Fibroblast of lung (primary cell): ENCODE results near the gene DIS3L2.

Experiments used
- EZH2 ChIP-seq: IDR thresholded peaks from 2 replicates; pipeline ENCODE4 v1.5.1; 2012; ENCODE audit warnings: low read length, control low read depth, mild to moderate bottlenecking; ENCODE audit errors: missing control alignments
- TF ChIP-seq, protein P1 (sequence below), 2 donors: IDR thresholded peaks in 1 of 2; conservative IDR thresholded peaks in 1 of 2; 1 replicate in 1 of 2; 2 replicates in 1 of 2; pipeline ENCODE4 v1.5.1; 2011 to 2012; ENCODE audit warnings: low read length in 2 of 2, control low read depth in 1 of 2, inconsistent platforms in 1 of 2, low read depth in 1 of 2, mild to moderate bottlenecking in 1 of 2

DNA sequence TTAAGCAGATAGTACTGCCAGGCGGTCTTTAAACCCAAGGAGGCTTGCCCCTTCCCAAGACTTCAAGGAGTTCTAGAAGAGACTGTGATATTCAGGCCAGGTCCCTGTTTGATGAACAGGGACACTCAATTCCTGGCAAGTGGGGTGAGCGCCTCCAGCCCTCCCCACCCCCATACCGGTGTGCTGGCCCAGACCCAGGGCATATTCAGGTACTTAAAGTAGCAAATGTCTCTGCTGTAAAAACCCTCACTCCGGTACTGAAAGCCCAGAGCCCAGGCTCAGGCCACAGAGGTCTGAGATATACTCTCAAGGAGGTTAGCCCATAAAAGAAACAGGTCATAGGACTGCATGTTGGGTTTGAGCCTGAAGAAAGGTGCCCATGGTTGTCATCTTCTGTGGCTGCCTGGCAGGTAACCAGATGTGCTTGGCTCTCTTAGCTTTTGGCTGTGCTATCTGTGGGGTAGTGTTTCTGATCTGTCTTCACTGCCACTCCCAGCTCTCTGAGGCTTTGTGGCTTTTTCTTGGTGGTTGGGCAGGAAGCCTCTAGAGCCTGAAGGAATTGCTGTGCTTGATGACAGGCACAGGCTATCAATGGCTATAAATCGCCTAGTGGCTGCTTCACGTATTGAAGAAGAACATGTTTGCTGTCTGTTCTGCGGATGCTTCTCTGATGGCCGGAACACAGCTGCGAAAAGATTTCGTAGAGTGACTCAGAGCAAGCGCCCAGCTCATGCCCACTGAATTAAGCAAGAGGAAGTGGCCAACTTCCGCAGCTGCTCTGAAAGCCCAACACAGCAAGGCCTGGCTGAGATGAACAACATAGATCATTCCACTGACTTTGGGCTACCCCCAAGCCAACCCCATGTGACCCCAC lies 353.8 kb downstream of the DIS3L2 start:
- TF ChIP-seq, protein P1, sequence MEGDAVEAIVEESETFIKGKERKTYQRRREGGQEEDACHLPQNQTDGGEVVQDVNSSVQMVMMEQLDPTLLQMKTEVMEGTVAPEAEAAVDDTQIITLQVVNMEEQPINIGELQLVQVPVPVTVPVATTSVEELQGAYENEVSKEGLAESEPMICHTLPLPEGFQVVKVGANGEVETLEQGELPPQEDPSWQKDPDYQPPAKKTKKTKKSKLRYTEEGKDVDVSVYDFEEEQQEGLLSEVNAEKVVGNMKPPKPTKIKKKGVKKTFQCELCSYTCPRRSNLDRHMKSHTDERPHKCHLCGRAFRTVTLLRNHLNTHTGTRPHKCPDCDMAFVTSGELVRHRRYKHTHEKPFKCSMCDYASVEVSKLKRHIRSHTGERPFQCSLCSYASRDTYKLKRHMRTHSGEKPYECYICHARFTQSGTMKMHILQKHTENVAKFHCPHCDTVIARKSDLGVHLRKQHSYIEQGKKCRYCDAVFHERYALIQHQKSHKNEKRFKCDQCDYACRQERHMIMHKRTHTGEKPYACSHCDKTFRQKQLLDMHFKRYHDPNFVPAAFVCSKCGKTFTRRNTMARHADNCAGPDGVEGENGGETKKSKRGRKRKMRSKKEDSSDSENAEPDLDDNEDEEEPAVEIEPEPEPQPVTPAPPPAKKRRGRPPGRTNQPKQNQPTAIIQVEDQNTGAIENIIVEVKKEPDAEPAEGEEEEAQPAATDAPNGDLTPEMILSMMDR (conservative IDR thresholded peaks at IDR 0.05 in 1 of 2, IDR thresholded peaks at IDR 0.05 in 1 of 2; ENCODE audit: low read depth in 1 of 2, low read length in 2 of 2): peak in 1 of 2 donors; percentile 7
- TF ChIP-seq EZH2: no peak
